ENCODE data around the gene ZNF622.

Gene ZNF622

GRCh38 chr5:16465544-16466432 is at the start of gene ZNF622:
ZNF622 (minus strand) TSS chr5:16465800; CDS start chr5:16465665, 135 bp downstream.
- DNase-seq (ENCODE audit: low read depth), result peak; percentile 83

- DNase-seq (ENCODE audit: low read depth), result no peak
These were observed 44.5 kb upstream of the ZNF622 start for GRCh38 chr5:16510098-16510497.

- DNase-seq (ENCODE audit: low read depth), result no peak
These were observed 43.3 kb upstream of the ZNF622 start for GRCh38 chr5:16508730-16509531.

- no peak for DNase-seq (ENCODE audit: low read depth)
These were observed 42.1 kb upstream of the ZNF622 start for GRCh38 chr5:16507716-16508115.

GRCh38 chr5:16505904-16506303 is 40.3 kb upstream of the ZNF622 start:
- no peak for DNase-seq (ENCODE audit: low read depth)

GRCh38 chr5:16505140-16505891 is 39.7 kb upstream of the ZNF622 start:
- no peak for DNase-seq (ENCODE audit: low read depth)

GRCh38 chr5:16504571-16504970 is 39.0 kb upstream of the ZNF622 start:
- DNase-seq (ENCODE audit: low read depth), result no peak

GRCh38 chr5:16502866-16503265 is 37.3 kb upstream of the ZNF622 start:
- DNase-seq (ENCODE audit: low read depth), result no peak

GRCh38 chr5:16500024-16500423 is 34.4 kb upstream of the ZNF622 start:
- DNase-seq (ENCODE audit: low read depth), result no peak

GRCh38 chr5:16497546-16497945 is 31.9 kb upstream of the ZNF622 start:
- DNase-seq (ENCODE audit: low read depth), result no peak

- DNase-seq (ENCODE audit: low read depth), result no peak
These were observed 27.7 kb upstream of the ZNF622 start for GRCh38 chr5:16493261-16493660.

- DNase-seq (ENCODE audit: low read depth), result no peak
These were observed 27.0 kb upstream of the ZNF622 start for GRCh38 chr5:16492398-16493140.

GRCh38 chr5:16490911-16491310 is 25.3 kb upstream of the ZNF622 start:
- DNase-seq (ENCODE audit: low read depth), result no peak

GRCh38 chr5:16489322-16489791 is 23.8 kb upstream of the ZNF622 start:
- DNase-seq (ENCODE audit: low read depth), result no peak

- DNase-seq (ENCODE audit: low read depth), result no peak
These were observed 21.9 kb upstream of the ZNF622 start for GRCh38 chr5:16487456-16487855.

GRCh38 chr5:16486711-16487111 is 21.1 kb upstream of the ZNF622 start:
- no peak for DNase-seq (ENCODE audit: low read depth)

- DNase-seq (ENCODE audit: low read depth), result no peak
These were observed 20.1 kb upstream of the ZNF622 start for GRCh38 chr5:16485656-16486055.

- no peak for DNase-seq (ENCODE audit: low read depth)
These were observed 18.5 kb upstream of the ZNF622 start for GRCh38 chr5:16484081-16484480.

GRCh38 chr5:16483361-16483760 is 17.8 kb upstream of the ZNF622 start:
- no peak for DNase-seq (ENCODE audit: low read depth)

- DNase-seq (ENCODE audit: low read depth), result no peak
These were observed 17.3 kb upstream of the ZNF622 start for GRCh38 chr5:16482891-16483290.

- DNase-seq (ENCODE audit: low read depth), result no peak
These were observed 15.4 kb upstream of the ZNF622 start for GRCh38 chr5:16480821-16481538.
